ENCODE measurements around the gene IRF4.

DNA sequence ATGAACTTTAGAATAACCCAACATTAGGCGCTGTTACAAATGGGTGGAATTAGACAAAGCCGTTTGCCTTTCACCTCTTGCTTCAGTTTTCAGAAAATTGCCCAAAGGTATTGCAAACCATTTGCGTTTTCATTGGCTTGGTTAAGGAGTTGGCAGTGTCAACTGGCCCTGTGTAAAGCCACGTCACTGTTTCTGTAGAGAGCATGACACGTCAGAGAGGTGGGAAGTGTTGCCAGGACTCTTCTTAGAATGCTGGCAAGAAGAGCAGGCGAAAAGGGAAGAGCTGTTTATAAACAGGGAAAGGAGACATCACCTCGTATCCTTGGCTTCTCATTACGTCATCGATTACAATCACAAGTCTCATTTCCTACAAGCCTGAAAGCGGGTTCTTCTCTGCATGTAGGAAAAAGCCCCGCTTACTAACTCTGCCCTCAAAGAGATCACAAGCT is 4.2 kb upstream of the IRF4 start:
- TF ChIP-seq, protein P1, sequence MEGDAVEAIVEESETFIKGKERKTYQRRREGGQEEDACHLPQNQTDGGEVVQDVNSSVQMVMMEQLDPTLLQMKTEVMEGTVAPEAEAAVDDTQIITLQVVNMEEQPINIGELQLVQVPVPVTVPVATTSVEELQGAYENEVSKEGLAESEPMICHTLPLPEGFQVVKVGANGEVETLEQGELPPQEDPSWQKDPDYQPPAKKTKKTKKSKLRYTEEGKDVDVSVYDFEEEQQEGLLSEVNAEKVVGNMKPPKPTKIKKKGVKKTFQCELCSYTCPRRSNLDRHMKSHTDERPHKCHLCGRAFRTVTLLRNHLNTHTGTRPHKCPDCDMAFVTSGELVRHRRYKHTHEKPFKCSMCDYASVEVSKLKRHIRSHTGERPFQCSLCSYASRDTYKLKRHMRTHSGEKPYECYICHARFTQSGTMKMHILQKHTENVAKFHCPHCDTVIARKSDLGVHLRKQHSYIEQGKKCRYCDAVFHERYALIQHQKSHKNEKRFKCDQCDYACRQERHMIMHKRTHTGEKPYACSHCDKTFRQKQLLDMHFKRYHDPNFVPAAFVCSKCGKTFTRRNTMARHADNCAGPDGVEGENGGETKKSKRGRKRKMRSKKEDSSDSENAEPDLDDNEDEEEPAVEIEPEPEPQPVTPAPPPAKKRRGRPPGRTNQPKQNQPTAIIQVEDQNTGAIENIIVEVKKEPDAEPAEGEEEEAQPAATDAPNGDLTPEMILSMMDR (IDR thresholded peaks at IDR 0.05 in 8 of 11, conservative IDR thresholded peaks at IDR 0.05 in 3 of 11): no peak
- TF ChIP-seq POLR2A (IDR thresholded peaks at IDR 0.05) (no peak), POLR2AphosphoS5 (IDR thresholded peaks at IDR 0.05) (no peak)
